Erythroblast (primary cell): ENCODE data around the gene PARP1.

Experiments
- GATA1 ChIP-seq: IDR thresholded peaks from 2 replicates; pipeline ENCODE4 v1.6.1; 2011; ENCODE audit warnings: low read depth, mild to moderate bottlenecking, control low read depth, low read length, moderate library complexity
- POLR2A ChIP-seq: IDR thresholded peaks from 2 replicates; pipeline ENCODE4 v1.6.1; 2011; ENCODE audit warnings: mild to moderate bottlenecking, low read length

- TF ChIP-seq POLR2A = no peak
- TF ChIP-seq GATA1 = no peak
These were observed 37.0 kb upstream of the PARP1 start for GRCh38 chr1:226444901-226445300.
